Endothelial cell of umbilical vein (primary cell): ENCODE data around the gene TAF9.

Experiments
- CTCF ChIP-seq, 2 donors: IDR thresholded peaks; 1 replicate in 1 of 2; 2 replicates in 1 of 2; pipeline ENCODE4 v1.5.1; 2011; ENCODE audit warnings: low read length in 2 of 2, mild to moderate bottlenecking in 2 of 2, moderate library complexity in 2 of 2, control low read depth in 1 of 2, inconsistent platforms in 1 of 2, low read depth in 1 of 2; ENCODE audit not compliant: insufficient read depth in 1 of 2; ENCODE audit errors: extremely low read depth in 1 of 2
- EZH2 ChIP-seq: IDR thresholded peaks from 2 replicates; pipeline ENCODE4 v1.6.1; 2012; ENCODE audit warnings: borderline replicate concordance, low read depth, mild to moderate bottlenecking, moderate library complexity, low read length, inconsistent platforms; ENCODE audit not compliant: severe bottlenecking
- JUN ChIP-seq: IDR thresholded peaks from 2 replicates; pipeline ENCODE4 v1.6.1; 2011; ENCODE audit warnings: borderline replicate concordance, low read depth; ENCODE audit not compliant: insufficient read length, insufficient read depth
- MAX ChIP-seq: IDR thresholded peaks from 2 replicates; pipeline ENCODE4 v1.6.1; 2011; ENCODE audit not compliant: insufficient read depth, insufficient read length
- MYC ChIP-seq: IDR thresholded peaks from one replicate; pipeline ENCODE4 v1.6.1; 2011; ENCODE audit warnings: mild to moderate bottlenecking, low read depth, low read length
- POLR2A ChIP-seq: IDR thresholded peaks from 2 replicates; pipeline ENCODE4 v1.6.1; 2012; ENCODE audit warnings: low read depth, mild to moderate bottlenecking, control low read depth, low read length
- POLR2AphosphoS5 ChIP-seq: IDR thresholded peaks from 2 replicates; pipeline ENCODE4 v1.6.1; 2012; ENCODE audit warnings: low read depth, mild to moderate bottlenecking, control low read depth, low read length, moderate library complexity; ENCODE audit not compliant: insufficient read depth

- TF ChIP-seq CTCF (IDR thresholded peaks at IDR 0.05; ENCODE audit: extremely low read depth in 1 of 2, insufficient read depth in 1 of 2, low read depth in 1 of 2, low read length in 2 of 2) (no peak), POLR2AphosphoS5 (no peak), EZH2 (no peak), MAX (no peak), POLR2A (no peak), MYC (no peak), JUN (no peak)
Observed at GRCh38 chr5:69374911-69375446, 5.7 kb upstream of the TAF9 start.
